ENCODE results near the gene SPDYE11.
"Not testable (repeated sequence)": the region's sequence is repeated elsewhere in the genome, so short reads cannot be mapped to it uniquely, and the experiment has no call there.

GRCh38 chr7:73085938-73086337 is 28.2 kb upstream of the SPDYE11 start, which contains the start of gene SPDYE9:
- TF ChIP-seq CTCF, POLR2A (IDR thresholded peaks at IDR 0.05): not testable (repeated sequence)

Measured in esophagus squamous epithelium (tissue), 4 donors.